GM18517 (cell line): ENCODE measurements around the gene FOXN1.
A peak's percentile ranks its signal among the peaks of the same experiment; 100 is the strongest.
"Not testable (repeated sequence)": the region's sequence is repeated elsewhere in the genome, so short reads cannot be mapped to it uniquely, and the experiment has no call there.

Experiments
- ATAC-seq: cut with Tn5 transposase; IDR thresholded peaks from one replicate; pipeline ENCODE4 v1.9.1; 2021; ENCODE audit warnings: mild to moderate bottlenecking, moderate library complexity; ENCODE audit not compliant: unreplicated experiment

Gene FOXN1, protein sequence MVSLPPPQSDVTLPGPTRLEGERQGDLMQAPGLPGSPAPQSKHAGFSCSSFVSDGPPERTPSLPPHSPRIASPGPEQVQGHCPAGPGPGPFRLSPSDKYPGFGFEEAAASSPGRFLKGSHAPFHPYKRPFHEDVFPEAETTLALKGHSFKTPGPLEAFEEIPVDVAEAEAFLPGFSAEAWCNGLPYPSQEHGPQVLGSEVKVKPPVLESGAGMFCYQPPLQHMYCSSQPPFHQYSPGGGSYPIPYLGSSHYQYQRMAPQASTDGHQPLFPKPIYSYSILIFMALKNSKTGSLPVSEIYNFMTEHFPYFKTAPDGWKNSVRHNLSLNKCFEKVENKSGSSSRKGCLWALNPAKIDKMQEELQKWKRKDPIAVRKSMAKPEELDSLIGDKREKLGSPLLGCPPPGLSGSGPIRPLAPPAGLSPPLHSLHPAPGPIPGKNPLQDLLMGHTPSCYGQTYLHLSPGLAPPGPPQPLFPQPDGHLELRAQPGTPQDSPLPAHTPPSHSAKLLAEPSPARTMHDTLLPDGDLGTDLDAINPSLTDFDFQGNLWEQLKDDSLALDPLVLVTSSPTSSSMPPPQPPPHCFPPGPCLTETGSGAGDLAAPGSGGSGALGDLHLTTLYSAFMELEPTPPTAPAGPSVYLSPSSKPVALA

DNA sequence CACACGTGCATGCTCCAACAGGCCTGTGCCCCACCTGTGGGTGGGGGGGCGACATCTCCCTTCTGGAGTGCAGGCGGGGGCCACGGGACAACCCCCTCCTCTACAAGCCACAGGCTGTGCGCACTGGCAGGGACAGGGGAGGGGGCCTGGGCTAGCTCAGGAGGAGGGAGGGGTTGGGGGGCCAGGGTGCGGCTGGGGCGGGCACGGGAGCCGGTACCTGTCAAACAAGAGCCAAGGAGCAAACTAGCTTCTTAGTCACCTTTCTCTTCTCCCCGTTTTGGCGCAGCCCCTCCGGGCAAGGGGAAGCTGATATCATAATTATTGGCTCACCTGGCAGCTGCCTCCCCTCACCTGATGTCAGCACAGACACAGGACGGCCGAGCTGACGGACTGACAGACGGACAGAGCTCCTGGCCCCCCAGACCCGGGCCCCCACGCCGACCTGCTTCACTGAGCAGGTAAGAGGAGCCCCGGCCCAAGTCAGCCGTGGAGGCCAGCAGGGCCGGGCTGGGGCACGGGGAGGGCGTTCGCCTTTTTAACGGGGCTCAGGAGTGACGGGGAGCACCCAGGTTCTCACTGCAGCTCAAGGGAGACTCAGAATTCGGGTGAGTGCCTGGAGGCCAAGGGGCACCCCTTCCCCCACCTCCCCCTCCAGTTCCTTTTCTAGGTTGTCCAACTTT lies at the start of gene FOXN1:
TSS of gene FOXN1 (plus strand) at position 363 of the 680 bp plus-strand sequence. CDS start 17,622 bp downstream, outside the sequence.
- no peak for ATAC-seq

DNA sequence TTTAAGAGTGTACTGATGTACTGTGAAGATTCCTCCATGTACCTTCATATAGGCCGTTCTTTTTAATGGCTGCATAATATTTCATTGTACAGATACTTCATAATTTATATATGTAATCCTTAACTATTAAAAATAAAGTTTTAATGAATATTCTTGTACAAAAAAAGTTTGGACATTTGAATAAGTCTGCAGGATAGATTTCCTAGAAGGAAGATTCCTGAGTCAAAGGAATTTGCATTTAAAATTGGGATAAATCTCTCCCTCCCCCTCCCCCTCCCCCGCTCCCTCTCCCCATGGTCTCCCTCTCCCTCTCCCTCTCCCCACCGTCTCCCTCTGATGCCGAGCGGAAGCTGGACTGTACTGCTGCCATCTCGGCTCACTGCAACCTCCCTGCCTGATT lies 48.3 kb upstream of the FOXN1 start:
- ATAC-seq: no peak

DNA sequence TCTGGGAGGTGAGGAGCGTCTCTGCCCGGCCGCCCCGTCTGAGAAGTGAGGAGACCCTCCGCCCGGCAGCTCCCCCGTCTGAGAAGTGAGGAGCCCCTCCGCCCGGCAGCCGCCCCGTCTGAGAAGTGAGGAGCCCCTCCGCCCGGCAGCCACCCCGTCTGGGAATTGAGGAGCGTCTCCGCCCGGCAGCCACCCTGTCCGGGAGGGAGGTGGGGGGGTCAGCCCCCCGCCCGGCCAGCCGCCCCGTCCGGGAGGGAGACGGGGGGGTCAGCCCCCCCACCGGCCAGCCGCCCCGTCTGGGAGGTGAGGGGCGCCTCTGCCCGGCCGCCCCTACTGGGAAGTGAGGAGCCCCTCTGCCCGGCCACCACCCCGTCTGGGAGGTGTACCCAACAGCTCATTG lies 47.3 kb upstream of the FOXN1 start:
- ATAC-seq: not testable (repeated sequence)

DNA sequence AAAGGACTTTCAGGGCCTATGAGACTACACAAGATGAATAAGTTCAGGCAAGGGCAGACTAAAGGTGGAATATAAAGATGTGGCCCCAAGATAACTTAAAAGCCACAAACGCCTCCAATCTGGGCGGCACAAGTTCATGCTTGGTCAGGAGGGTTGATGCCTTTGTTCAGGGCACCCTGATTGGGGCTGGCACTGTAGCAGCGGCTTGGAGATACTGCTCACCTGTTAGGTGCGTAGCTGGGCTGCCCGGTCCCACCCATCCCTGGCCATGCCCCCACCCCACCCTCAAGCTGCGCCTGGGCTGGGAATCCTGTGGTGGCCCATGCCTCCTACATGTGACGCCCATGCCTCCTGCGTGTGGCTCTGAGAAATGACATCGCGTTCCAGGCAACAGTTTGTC lies 45.2 kb upstream of the FOXN1 start:
- no peak for ATAC-seq

DNA sequence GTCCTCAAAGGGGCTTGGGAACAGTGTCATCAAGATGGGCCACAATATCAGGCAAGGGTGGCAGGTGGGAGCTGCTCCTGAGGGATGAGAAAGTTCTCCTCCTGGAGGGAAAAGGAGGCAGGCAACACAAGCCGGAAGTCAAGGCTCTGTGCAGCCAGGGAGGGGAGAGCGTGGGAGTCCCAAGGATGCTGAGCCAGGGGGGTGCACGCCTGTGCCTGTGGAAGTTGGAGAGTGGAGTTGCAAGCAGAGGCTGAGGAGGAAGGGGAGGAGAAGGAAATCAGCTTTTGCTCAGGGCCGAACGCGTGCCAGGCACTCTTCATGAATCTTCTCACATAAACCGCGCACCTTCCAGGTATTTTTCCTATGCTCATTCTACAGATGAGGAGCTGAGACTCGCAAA lies 40.1 kb upstream of the FOXN1 start:
- no peak for ATAC-seq

DNA sequence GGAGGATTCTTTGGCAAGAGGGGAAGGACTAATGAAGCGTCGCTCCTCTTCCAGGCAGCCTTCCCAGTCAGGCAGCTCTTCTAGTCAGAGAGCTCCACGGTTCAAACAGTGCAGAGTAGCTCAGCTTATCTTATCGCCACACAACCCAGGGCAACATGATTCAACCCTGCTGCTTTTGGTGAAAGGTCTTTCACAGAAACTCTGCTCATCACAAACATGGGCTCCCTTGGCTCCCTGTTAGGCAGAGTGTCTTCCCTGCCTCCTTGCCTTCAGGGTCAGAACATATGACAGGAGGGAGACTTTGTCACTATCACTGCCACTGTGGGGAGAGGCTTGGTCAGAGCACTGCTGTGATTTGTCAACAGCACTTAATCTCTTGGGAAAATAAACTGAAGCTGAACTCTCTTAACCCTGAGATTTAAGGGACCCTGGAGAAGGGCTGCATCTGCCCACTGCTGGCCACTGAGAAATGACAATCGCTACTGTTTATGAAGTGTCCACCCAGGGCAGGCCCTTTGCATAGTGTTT lies 39.6 kb upstream of the FOXN1 start:
- no peak for ATAC-seq

DNA sequence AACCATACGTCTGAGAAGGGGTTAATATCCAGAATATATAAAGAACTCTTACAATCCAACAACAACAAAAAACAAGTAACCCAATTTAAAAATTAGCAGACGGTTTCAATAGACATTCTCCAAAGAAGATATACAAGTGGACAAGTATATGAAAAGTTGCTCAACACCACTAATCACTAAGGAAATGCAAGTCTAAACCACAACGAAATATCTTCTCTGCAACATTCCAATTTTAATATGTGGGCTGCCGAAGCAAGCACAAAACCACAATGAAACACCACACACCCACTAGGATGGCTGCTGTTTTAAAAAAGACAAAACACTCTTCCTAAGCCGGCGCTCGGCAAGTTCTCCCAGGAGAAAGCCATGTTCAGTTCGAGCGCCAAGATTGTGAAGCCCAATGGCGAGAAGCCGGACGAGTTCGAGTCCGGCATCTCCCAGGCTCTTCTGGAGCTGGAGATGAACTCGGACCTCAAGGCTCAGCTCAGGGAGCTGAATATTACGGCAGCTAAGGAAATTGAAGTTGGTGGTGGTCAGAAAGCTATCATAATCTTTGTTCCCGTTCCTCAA lies 38.6 kb upstream of the FOXN1 start:
- ATAC-seq: no peak

DNA sequence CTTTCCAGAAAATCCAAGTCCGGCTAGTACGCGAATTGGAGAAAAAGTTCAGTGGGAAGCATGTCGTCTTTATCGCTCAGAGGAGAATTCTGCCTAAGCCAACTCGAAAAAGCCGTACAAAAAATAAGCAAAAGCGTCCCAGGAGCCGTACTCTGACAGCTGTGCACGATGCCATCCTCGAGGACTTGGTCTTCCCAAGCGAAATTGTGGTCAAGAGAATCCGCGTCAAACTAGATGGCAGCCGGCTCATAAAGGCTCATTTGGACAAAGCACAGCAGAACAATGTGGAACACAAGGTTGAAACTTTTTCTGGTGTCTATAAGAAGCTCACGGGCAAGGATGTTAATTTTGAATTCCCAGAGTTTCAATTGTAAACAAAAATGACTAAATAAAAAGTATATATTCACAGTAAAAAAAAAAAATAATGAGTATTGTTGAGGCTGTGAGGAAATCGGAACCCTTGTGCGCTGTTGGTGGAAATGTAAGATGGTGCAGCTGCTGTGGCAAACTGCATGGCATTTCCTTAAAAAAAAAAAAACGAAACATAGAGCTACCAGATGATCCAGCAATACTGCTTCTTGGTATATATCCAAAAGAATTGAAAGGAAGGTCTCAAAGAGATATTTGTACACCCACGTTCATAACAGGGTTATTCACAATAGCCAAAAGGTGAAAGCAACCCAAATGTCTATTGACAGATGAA lies 38.0 kb upstream of the FOXN1 start:
- not testable (repeated sequence) for ATAC-seq

DNA sequence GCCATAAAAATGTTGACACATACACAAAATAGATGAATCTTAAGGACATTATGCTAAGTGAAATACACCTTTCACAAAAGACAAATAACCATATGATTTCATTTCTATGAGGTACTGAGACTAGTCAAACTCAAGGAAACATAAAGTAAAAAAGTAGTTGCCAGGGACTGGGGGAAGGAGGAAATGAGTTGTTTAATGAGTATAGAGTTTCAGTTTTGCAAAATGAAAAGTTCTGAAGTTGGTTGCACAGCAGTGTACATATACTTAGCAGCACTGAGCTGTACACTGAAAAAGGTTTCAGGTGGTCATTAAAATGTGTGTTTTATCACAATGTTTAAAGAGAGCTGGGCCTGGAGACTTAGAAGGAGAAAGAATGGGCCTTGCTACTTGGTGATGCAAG lies 37.4 kb upstream of the FOXN1 start:
- peak; percentile 90 for ATAC-seq

DNA sequence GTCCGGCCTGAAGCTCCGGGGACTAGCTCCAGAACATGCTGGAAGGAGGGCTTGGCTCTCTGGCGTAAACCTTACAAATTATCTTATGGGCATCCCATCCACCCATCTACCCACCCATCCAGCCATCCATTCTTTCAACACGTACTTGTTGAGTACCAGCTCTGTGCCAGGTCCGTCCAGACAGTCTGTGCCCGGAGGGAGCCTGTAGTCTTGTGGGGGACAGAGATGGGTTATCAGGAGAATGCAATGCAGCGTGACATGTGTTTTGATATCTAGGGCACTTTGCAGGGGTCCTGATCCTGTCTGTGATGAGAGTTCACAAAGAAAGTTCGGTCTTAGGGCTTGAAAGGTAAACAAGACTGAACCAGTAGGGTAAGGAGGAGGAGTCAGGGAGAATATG lies 36.8 kb upstream of the FOXN1 start:
- no peak for ATAC-seq

DNA sequence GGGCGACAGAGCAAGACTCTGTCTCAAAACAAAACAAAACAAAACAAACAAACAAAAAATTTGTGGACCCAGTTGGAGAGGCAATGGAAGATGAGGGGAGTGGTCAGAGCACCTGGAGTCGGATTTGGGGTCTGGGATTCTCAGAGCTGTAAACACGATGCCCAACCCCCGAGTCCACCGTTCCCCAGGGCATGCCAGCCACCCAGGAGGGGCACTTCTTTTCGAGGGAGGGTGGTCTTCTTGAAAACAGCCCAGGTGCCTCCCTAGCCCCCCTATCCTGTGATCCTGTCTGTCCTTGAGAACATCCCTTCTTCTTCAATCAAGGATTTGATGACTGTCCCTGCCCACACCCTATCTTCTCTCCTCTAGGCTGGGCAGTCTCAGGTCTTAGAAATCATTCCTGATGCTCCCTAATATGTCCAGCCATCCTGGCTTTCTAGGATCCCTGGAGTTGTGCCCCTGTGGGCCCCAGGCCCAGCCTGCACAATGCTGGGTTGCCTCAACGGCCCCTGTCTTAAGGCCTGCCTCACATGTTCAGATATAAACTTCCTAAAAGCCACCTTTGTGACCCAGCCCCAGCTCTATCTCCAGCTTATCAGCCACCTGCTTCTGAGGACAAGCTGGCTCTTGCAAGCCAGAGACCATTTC lies 35.8 kb upstream of the FOXN1 start:
- ATAC-seq: no peak

DNA sequence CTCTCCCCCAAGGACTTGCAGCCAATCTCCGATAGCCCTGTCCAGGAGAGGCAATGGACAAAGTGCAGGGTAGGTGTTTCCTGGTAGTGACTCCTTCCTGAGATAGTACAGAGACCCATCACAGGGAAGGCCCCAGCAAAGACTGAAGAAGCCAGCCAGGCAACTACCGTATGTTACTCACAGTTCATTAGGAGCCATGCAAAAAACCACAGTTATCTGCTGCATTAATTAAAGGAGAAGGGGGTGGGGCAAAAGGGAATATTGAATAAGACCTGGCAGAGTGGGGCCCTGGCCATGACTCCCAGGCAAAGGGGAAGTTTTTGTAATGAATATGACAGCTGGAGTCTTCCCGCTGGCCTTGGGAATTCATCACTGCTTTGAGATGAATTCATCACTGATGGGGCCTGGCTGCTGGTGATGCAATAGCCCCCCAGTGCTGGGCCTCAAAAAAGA lies 35.2 kb upstream of the FOXN1 start:
- ATAC-seq: no peak

DNA sequence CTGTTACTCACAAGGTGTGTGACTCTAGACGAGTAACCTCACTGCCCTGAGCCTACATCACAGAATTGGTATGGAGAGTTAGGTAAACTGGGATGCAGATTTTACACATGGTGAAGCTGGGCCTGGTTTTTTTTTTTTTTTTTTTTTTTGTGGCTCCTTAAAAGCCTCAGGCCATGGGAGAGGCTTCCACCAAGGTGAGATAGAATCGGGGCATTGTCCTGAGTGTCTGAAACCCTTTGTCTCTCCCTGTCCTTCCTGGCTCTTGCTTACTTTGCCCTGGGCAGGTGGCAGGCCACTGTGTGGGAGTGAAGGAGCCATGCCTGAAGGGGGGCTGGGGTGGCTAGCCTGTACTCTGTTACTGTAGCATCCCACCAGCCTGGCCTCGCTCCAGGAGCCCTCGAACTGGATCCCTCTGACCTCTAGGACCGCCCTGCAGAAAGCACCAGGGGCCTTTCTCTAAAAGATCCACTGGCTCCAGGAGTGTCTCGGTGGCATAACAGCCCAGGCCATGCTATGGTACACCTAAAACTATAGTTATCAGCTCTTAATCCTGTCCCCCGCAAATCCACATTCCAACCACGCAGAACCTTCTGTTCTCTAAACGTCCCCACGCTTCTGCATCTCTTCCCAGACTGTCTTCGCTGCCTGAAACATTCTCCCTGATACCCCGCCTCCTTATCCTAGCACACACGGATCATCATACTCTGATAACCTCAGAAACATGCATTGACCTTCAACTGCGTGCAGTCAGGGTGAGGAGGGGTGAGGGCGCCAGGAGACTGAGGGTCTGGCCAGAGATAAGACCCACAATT lies 34.4 kb upstream of the FOXN1 start:
- no peak for ATAC-seq

DNA sequence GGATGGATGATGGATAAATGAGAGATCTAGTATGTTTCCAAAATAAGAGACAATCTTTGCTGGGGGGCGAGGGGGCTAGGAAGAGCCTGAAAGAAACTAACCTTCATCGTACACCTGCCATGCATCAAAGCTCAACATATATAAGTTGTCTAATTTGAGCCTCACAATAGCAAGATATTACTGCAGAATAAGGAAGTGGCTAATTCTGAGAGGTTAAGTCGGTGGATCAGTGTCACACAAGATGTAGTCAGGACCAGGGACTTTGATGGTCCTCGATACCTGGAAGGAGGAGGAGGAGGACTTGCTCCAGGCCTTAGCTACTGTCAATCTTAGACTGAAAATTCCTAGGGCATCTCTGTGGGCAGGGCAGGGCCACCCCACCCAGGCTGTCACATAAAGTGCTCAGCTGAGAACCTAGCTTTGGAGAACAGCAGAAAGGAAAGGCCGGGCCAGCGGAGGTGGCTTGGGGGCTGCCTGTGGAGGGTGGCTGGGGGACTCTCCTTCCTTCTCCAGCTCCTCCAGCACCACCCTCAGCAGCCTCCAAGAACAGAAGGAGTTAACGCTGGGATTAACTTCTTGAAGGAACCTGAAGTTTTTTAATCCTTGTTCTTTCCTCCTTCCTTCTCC lies 33.2 kb upstream of the FOXN1 start:
- no peak for ATAC-seq

DNA sequence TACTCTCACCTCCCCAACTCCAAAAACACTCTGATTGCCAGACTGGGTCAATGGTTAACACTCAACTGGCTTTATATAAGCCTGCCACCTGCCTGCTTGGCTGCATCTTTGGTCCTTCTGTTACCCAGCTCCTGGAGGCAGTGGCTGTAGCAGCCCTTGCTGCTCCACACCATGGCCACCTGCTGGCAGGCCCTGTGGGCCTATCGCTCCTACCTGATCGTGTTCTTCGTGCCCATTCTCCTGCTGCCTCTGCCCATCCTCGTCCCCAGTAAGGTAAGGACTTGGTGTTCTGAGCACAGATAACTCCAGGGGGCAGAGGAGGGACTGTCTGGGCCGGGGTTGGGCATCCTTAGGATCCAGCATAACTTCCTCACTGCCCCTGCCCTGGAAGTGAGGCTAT lies 32.6 kb upstream of the FOXN1 start, which contains the start of gene SLC13A2:
TSS of gene SLC13A2 (plus strand) at position 103 of the 400 bp plus-strand sequence. CDS start at position 172, 69 bp downstream.
- ATAC-seq: no peak

DNA sequence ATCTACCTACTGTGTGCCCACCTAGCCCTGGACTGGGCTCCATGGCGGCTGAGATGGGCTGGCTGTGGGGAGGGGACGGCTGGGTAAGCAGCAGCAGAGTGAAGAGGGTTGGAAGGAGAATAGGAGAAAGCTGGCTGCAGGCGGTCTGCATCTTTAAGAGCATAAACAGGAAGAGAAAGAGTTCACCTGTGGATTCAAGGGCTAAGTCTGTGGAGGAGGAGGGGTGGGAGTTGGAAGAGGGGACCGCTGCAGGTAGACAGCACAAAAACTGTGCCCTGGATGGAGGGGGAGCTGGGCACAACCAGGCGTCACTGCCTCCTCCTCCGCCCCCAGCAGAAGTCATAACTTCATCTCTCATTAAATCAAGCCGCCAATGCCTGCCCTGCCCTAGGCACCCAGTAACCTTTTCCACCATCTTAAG lies 32.0 kb upstream of the FOXN1 start:
- ATAC-seq: no peak

DNA sequence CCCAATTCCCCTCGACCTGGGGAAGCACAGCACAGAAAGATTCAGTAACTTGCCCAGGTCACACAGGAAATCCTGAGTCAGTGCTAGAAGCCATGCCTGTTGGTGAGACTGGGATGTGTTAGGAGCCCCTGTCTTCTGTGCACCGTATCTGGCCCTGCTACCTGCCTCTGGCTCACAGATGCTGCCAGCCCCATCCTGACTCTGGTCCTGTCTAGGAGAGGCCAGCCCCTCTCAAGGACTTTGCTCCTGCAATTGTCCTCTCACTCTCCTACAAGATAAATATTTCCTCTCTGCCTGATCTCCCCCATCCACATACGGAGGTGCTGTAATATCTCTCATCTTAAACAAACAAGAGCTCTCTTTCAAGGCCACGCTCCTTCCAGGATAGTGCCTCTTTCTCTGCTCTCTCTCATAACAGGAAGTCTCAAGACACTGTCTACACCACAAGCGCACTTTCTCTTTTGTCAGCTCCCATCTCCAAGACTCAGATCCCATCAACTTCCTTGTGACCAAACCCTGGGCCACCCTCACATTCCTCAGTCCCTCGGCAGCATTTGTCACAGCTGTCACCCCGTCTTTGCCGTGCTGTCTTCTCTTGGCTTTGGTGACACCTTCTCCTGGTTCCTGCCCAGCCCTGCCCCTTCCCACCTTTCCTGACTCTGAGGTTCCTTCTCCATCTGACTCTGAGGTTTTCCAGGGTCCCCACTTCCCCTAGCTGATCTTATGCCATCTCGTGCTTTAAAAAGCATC lies 30.8 kb upstream of the FOXN1 start:
- ATAC-seq: no peak
